ENCODE results near the gene CCL7.

Gene CCL7

DNA sequence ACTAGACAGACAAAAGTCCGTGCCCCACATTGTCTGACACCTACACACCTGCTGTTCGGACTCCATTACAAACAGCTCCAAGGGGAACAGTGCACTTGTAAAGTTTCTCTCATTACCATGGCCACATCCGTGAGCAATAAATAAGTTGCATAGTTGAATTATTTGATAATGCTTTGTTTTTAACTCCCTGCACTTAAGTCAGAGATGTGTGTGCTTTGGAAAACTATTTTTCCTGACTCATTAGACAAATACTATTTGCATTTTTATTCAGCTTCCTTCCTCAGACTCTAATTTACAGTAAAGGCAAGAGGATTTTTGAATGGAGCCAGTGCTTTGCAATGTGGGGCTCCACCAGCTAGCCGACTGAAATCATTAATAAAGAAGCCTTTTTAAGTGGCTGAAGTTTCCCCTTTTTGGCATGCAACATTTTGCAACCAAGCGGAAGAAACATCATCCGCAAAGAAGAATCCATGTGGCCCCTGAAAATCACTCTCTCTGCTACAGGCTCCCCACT is 21.5 kb upstream of the CCL7 start:
- H3K4me3 ChIP-seq (ENCODE audit: low read depth in 1 of 2, low read length in 1 of 2) = peak overlapping the region; percentile 19 to 25
- peaks cover 73 to 89% of the 10 kb centered on the region in 2 experiments for H3K4me1 ChIP-seq (ENCODE audit: control insufficient read depth in 1 of 2, insufficient read depth in 1 of 2, low read depth in 1 of 2, low read length in 1 of 2)
- no peaks in the 10 kb centered on the region for H3K9me3 ChIP-seq
- no peaks in the 10 kb centered on the region for H3K36me3 ChIP-seq
- TF ChIP-seq, protein P1, sequence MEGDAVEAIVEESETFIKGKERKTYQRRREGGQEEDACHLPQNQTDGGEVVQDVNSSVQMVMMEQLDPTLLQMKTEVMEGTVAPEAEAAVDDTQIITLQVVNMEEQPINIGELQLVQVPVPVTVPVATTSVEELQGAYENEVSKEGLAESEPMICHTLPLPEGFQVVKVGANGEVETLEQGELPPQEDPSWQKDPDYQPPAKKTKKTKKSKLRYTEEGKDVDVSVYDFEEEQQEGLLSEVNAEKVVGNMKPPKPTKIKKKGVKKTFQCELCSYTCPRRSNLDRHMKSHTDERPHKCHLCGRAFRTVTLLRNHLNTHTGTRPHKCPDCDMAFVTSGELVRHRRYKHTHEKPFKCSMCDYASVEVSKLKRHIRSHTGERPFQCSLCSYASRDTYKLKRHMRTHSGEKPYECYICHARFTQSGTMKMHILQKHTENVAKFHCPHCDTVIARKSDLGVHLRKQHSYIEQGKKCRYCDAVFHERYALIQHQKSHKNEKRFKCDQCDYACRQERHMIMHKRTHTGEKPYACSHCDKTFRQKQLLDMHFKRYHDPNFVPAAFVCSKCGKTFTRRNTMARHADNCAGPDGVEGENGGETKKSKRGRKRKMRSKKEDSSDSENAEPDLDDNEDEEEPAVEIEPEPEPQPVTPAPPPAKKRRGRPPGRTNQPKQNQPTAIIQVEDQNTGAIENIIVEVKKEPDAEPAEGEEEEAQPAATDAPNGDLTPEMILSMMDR (IDR thresholded peaks at IDR 0.05) = no peak
- H3K27ac ChIP-seq = peak overlapping the region; percentile 97
- H3K27me3 ChIP-seq = no peaks in the 10 kb centered on the region

DNA sequence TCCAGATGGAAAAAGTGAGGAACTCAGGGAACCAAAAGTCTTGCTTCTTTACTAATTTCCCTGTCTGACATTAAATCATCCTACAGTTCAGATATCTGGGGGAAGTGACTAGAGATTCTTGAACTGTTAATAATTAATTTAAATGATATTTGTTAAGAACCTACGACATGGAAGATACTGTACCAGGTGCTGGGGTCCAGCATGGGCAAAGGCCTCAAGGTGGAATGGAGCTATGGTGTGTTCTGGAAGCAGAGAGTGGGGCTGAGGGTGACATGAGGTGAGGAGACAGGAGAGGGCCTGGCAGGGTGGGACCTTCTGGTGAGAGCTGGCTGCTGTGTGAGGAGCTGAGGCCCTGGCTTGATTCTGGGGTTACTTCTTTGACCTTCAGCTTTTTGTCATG is 21.0 kb upstream of the CCL7 start:
- peaks cover 2% of the 10 kb centered on the region for H3K27me3 ChIP-seq
- H3K36me3 ChIP-seq = no peaks in the 10 kb centered on the region
- peak overlapping the region; percentile 19 to 25 for H3K4me3 ChIP-seq (ENCODE audit: low read depth in 1 of 2, low read length in 1 of 2)
- peaks cover 68 to 84% of the 10 kb centered on the region in 2 experiments for H3K4me1 ChIP-seq (ENCODE audit: control insufficient read depth in 1 of 2, insufficient read depth in 1 of 2, low read depth in 1 of 2, low read length in 1 of 2)
- TF ChIP-seq, protein P1 (IDR thresholded peaks at IDR 0.05) = no peak
- no peaks in the 10 kb centered on the region for H3K9me3 ChIP-seq
- peak overlapping the region; percentile 97 for H3K27ac ChIP-seq

DNA sequence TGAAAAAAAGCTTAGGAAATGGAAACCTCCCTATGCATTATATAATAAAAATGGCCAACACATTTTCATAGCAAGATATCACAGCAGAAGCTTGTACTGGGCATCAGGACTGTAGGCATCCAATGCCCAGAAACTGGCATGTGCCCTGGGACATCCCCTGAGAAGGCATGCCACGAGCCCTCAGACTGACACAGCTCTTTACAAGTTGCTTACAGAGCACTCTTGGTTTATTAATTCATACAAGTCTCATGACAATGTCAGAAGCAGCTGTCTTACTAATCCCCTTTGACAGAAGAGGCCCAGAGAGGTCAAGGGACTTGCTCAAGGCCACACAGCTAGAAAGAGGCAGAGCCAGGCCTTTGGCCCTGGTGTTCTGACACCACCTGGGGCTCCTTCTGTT is 20.5 kb upstream of the CCL7 start:
- Histone ChIP-seq H3K36me3 (no peaks in the 10 kb centered on the region), H3K9me3 (no peaks in the 10 kb centered on the region), H3K27me3 (peaks cover 5% of the 10 kb centered on the region), H3K4me1 (ENCODE audit: control insufficient read depth in 1 of 2, insufficient read depth in 1 of 2, low read depth in 1 of 2, low read length in 1 of 2) (peaks cover 64 to 83% of the 10 kb centered on the region in 2 experiments), H3K27ac (peak overlapping the region; percentile 97), H3K4me3 (ENCODE audit: low read depth in 1 of 2, low read length in 1 of 2) (no peak overlapping the region)
- TF ChIP-seq, protein P1 (IDR thresholded peaks at IDR 0.05) = no peak

DNA sequence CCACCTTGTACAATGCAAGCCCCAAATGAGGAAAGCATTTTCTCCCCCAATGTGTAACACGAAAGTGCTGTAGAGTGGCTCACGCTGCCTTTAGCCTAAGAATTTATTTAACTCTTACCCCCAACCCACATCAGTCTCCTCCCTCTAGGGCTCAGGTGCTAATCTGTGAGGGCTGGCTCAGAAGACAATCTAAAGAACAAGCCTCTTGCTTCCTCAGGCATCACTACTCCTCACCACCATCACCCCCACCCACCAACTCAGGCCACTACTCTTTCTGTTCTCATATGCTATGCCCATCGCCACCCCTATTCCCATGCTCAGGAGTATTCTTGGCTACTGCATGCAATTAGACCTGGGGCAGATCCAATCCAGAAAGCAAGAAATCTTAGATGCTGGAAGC is 18.8 kb upstream of the CCL7 start:
- Histone ChIP-seq H3K27ac (no peak overlapping the region), H3K9me3 (no peaks in the 10 kb centered on the region), H3K4me3 (ENCODE audit: low read depth in 1 of 2, low read length in 1 of 2) (no peak overlapping the region), H3K4me1 (ENCODE audit: control insufficient read depth in 1 of 2, insufficient read depth in 1 of 2, low read depth in 1 of 2, low read length in 1 of 2) (peaks cover 51 to 76% of the 10 kb centered on the region in 2 experiments), H3K36me3 (no peaks in the 10 kb centered on the region), H3K27me3 (peaks cover 11% of the 10 kb centered on the region)
- TF ChIP-seq, protein P1 (IDR thresholded peaks at IDR 0.05) = no peak

DNA sequence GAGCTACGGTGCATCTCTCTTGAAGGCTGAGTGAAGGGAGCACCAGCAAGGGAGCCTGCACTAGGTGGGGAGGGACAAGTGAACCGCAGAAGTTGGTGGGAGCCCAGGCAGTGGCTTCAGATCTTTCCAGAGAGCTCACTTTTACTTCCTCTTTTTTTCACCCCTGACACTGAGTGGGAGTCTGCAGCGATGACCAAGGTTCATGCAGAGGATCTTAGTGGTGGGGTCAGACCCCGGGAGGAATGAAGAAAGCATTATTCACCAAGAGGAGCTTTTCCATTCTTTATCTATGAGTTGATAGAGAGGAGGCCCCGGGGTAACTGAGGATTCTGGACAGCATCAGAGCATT is 18.0 kb upstream of the CCL7 start:
- H3K27ac ChIP-seq = no peak overlapping the region
- H3K9me3 ChIP-seq = no peaks in the 10 kb centered on the region
- peaks cover 11% of the 10 kb centered on the region for H3K27me3 ChIP-seq
- H3K36me3 ChIP-seq = no peaks in the 10 kb centered on the region
- H3K4me3 ChIP-seq (ENCODE audit: low read depth in 1 of 2, low read length in 1 of 2) = no peak overlapping the region
- TF ChIP-seq, protein P1 (IDR thresholded peaks at IDR 0.05) = no peak
- H3K4me1 ChIP-seq (ENCODE audit: control insufficient read depth in 1 of 2, insufficient read depth in 1 of 2, low read depth in 1 of 2, low read length in 1 of 2) = peaks cover 42 to 67% of the 10 kb centered on the region in 2 experiments
